Hematopoietic multipotent progenitor cell treated with erythropoietin and hydrocortisone succinate and interleukin-3 and kit ligand, for 8 days (in vitro differentiated cells): ENCODE data around the gene ZNF3.

Source experiments
- DNase-seq: peaks from one replicate; pipeline ENCODE4 v3.0.0-alpha.2; 2015

ZNF3 gene

GRCh38 chr7:100048680-100049079 is 32.8 kb downstream of the ZNF3 start:
- DNase-seq, result no peak

- peak; percentile 68 for DNase-seq
Measured at GRCh38 chr7:100044718-100045117, 36.8 kb downstream of the ZNF3 start.

- DNase-seq, result no peak
Measured at GRCh38 chr7:100040575-100040974, 40.9 kb downstream of the ZNF3 start.

- no peak for DNase-seq
Measured at GRCh38 chr7:100038326-100038725, 43.2 kb downstream of the ZNF3 start.

- no peak for DNase-seq
Measured at GRCh38 chr7:100035876-100036275, 45.6 kb downstream of the ZNF3 start.

GRCh38 chr7:100034871-100035510 is 46.5 kb downstream of the ZNF3 start:
- no peak for DNase-seq

- no peak for DNase-seq
Measured at GRCh38 chr7:100033526-100033925, 48.0 kb downstream of the ZNF3 start.

- no peak for DNase-seq
Measured at GRCh38 chr7:100029596-100029995, 51.9 kb downstream of the ZNF3 start.

GRCh38 chr7:100027197-100027596 is 54.3 kb downstream of the ZNF3 start:
- DNase-seq, result no peak

GRCh38 chr7:100024020-100024619 is 57.4 kb downstream of the ZNF3 start:
- DNase-seq, result no peak

- no peak for DNase-seq
Measured at GRCh38 chr7:100023526-100023925, 58.0 kb downstream of the ZNF3 start.

GRCh38 chr7:100022621-100023020 is 58.9 kb downstream of the ZNF3 start:
- DNase-seq, result no peak

- no peak for DNase-seq
Measured at GRCh38 chr7:100021297-100021696, 60.2 kb downstream of the ZNF3 start.
